MCF 10A (cell line): ENCODE measurements around the gene TMEM54. TPM values are rescaled to one million over a fixed set of nuclear protein-coding genes. Genes with fewer than 3 reads are reported as not detected.
A peak's percentile ranks its signal among the peaks of the same experiment; 100 is the strongest.

Experiments used
- BruUV-seq: library from RNA; stranded (reverse); fragments of 400-500 nt; replicated peaks from 2 replicates; lab custom pipeline; 2021; lab: Mats Ljungman, UMichigan
- CTCF ChIA-PET: fragments of 300-600 bp; sonication (Branson Sonifier 250); formaldehyde crosslinking; extraction: SDS; loops from one replicate; lab custom pipeline; 2021; ENCODE audit warnings: antibody characterized with exemption, inconsistent platforms; lab: Yijun Ruan, JAX
- POLR2A ChIA-PET: fragments of 300-600, 350-650 bp; sonication (Branson Sonifier 250); formaldehyde crosslinking; extraction: SDS; loops from one replicate; lab custom pipeline; 2020; ENCODE audit warnings: antibody characterized with exemption, inconsistent platforms; lab: Yijun Ruan, JAX
- DNase-seq: peaks from one replicate; pipeline ENCODE4 v3.0.0-alpha.2; 2018; ENCODE audit not compliant: unreplicated experiment
- H3K27ac Mint-ChIP-seq: one replicate; pipeline ENCODE4 v1.8.0; 2022; ENCODE audit warnings: mild to moderate bottlenecking, low read depth, mixed read lengths; ENCODE audit not compliant: unreplicated experiment
- H3K27me3 Mint-ChIP-seq: one replicate; pipeline ENCODE4 v1.8.0; 2022; ENCODE audit warnings: mixed read lengths; ENCODE audit not compliant: insufficient read depth, unreplicated experiment
- H3K36me3 Mint-ChIP-seq: one replicate; pipeline ENCODE4 v1.8.0; 2022; ENCODE audit warnings: mild to moderate bottlenecking, moderate library complexity, mixed read lengths; ENCODE audit not compliant: insufficient read depth, unreplicated experiment
- H3K4me1 Mint-ChIP-seq: one replicate; pipeline ENCODE4 v1.8.0; 2022; ENCODE audit warnings: mixed read lengths; ENCODE audit not compliant: insufficient read depth, unreplicated experiment
- H3K4me3 Mint-ChIP-seq: one replicate; pipeline ENCODE4 v1.8.0; 2022; ENCODE audit warnings: mild to moderate bottlenecking, moderate library complexity, mixed read lengths; ENCODE audit not compliant: unreplicated experiment
- H3K9me3 Mint-ChIP-seq: one replicate; pipeline ENCODE4 v1.8.0; 2022; ENCODE audit warnings: mixed read lengths; ENCODE audit not compliant: unreplicated experiment
- intact Hi-C: fragments of 100-400 bp; cut with micrococcal nuclease; formaldehyde crosslinking; loops from 2 replicates; pipeline ENCODE4 v1.14.1; 2022
- total RNA-seq: library from RNA; stranded (reverse); gene quantifications from 2 replicates; pipeline ENCODE4 v1.2.3, GENCODE V29; 2022
- TF ChIP-seq, protein P1 (sequence below): fragments of 200-600 bp; IDR thresholded peaks from one replicate; pipeline ENCODE4 v1.8.0; 2022; ENCODE audit warnings: antibody characterized with exemption, mild to moderate bottlenecking; ENCODE audit not compliant: unreplicated experiment

TMEM54 gene
- total RNA-seq, 1 experiment from 2014 or later = 6.2 TPM

DNA sequence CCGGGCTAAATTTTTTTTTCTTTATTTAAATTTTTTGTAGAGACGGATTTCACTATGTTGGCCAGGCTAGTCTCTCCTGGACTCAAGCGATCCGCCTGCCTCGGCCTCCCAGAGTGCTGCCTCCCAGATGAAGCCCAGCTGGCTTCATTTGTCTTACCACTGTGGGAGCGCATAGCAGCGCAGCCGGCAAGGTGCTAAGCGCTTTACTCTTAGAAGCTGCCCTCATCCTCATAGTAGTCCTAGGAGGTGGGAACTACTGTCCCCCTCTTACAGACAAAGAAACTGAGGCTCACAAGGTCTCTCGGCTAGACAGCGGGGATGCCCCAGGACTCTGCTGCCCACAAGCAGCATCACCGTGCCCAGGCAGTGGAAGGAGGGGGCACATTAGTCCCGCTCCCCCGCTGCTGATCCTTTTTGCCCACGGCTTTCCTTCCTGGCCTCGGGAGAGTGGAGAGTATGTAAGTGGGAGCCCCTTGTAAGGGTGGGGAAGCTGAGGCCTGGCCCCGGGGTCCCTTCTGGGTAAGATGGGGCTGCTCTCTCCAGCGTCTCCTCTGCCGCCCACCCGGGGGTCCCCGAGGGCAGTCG is 726 bp downstream of the TMEM54 start:
- peak overlapping the region; percentile 68 for H3K4me3 Mint-ChIP-seq
- BruUV-seq = no TSS peak
- ChIA-PET POLR2A (no interaction called here), CTCF (interaction anchor here (0.7 kb wide), 1 partner anchor 11 kb away, joined by 4 read pairs; no protein-coding TSS in a partner anchor)
- no peaks in the 10 kb centered on the region for H3K9me3 Mint-ChIP-seq
- no peaks in the 10 kb centered on the region for H3K4me1 Mint-ChIP-seq
- H3K27me3 Mint-ChIP-seq = no peaks in the 10 kb centered on the region
- TF ChIP-seq, protein P1, sequence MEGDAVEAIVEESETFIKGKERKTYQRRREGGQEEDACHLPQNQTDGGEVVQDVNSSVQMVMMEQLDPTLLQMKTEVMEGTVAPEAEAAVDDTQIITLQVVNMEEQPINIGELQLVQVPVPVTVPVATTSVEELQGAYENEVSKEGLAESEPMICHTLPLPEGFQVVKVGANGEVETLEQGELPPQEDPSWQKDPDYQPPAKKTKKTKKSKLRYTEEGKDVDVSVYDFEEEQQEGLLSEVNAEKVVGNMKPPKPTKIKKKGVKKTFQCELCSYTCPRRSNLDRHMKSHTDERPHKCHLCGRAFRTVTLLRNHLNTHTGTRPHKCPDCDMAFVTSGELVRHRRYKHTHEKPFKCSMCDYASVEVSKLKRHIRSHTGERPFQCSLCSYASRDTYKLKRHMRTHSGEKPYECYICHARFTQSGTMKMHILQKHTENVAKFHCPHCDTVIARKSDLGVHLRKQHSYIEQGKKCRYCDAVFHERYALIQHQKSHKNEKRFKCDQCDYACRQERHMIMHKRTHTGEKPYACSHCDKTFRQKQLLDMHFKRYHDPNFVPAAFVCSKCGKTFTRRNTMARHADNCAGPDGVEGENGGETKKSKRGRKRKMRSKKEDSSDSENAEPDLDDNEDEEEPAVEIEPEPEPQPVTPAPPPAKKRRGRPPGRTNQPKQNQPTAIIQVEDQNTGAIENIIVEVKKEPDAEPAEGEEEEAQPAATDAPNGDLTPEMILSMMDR = no peak
- H3K36me3 Mint-ChIP-seq = no peaks in the 10 kb centered on the region
- intact Hi-C loops = no loop called here
- peak overlapping the region; percentile 66 for H3K27ac Mint-ChIP-seq
- DNase-seq = no peak

DNA sequence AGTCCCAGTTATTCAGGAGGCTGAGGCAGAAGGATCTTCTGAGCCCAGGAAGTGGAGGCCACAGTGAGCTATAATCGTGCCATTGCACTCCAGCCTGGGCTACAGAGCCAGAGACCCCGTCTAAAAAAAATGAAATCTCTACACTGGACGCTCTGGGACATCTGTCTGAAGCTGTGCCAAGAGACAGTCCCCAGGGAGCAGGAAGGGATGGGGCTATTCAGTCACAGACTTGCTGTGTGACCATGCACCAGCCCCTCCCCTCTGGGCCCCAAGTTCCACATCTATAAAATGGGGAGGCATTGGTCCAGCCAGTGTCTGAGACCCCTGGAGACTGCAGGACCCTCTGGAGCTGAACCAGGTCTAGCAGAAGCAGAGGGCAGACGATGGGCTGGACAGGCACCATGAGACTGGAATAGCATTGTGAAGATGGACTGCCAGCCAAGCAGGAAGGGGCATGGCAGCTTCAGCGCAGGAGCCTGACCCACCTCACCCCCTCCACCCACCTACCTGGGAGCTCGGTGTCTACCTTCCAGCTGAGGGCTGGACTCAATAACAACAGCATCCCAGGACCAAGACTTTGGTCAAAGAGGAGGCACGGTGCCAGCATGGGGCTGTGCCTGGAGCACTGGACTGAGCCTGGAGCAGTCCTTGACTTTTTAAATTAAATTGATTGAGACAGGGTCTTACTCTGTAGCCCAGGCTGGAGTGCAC is 1.4 kb downstream of the TMEM54 start:
- ChIA-PET POLR2A (interaction anchor here (0.6 kb wide), 1 partner anchor 23 kb away, joined by 3 read pairs; no protein-coding TSS in a partner anchor), CTCF (interaction anchor here (1.7 kb wide), 1 partner anchor 27 kb away, joined by 5 read pairs; no protein-coding TSS in a partner anchor)
- no peak overlapping the region for H3K27ac Mint-ChIP-seq
- H3K9me3 Mint-ChIP-seq = no peaks in the 10 kb centered on the region
- intact Hi-C loops = no loop called here
- H3K4me1 Mint-ChIP-seq = no peaks in the 10 kb centered on the region
- BruUV-seq = no TSS peak
- no peaks in the 10 kb centered on the region for H3K27me3 Mint-ChIP-seq
- no peak for DNase-seq
- no peaks in the 10 kb centered on the region for H3K36me3 Mint-ChIP-seq
- TF ChIP-seq, protein P1 = no peak
- no peak overlapping the region for H3K4me3 Mint-ChIP-seq

DNA sequence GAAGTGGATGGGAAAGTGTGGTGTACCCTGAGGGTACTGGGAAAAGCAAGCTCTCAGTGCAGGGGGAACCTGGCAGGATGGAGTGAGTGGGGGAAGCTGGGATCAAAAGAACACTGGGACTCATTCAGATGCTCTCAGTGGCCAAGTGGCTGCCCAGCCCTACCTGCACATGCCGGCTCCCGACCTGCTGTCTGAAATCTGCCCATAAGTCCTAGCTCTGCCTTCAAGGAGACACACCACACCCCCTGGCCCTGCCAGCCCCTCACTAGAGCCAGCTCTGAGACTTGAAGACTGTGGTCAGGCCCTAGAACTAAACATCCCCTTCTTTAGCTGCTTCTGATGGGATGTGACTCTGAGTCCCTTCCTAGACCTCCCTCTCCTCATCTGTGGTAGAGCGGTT is 2.2 kb downstream of the TMEM54 start:
- intact Hi-C loops = no loop called here
- BruUV-seq = no TSS peak
- H3K36me3 Mint-ChIP-seq = no peaks in the 10 kb centered on the region
- TF ChIP-seq, protein P1 = no peak
- ChIA-PET POLR2A (interaction anchor here (0.6 kb wide), 1 partner anchor 22 kb away, joined by 3 read pairs; no protein-coding TSS in a partner anchor), CTCF (interaction anchor here (1.0 to 1.7 kb wide), 3 partner anchors 23 to 126 kb away, joined by 3 to 5 read pairs (median 4); no protein-coding TSS in a partner anchor)
- no peaks in the 10 kb centered on the region for H3K9me3 Mint-ChIP-seq
- no peaks in the 10 kb centered on the region for H3K27me3 Mint-ChIP-seq
- H3K4me3 Mint-ChIP-seq = no peak overlapping the region
- no peak for DNase-seq
- H3K27ac Mint-ChIP-seq = no peak overlapping the region
- no peaks in the 10 kb centered on the region for H3K4me1 Mint-ChIP-seq

DNA sequence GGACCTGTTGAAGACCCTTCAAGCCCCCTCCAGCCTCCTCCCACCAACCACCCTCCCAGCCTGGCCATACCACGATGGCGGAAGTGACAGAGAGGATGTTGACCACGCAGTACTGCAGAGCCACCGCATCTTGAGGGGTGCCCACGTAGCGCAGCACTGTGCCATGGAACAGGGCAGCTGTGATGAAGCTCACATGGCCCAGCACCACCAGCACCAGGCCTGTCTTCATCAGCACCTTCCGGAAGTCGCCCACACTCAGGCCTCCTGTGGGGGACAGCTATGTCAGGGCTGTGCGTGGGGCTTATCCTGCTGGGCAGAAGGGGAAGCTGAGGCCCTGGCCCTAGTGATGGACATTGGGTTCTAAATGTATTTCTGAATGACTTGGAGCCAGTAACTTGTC is 3.1 kb downstream of the TMEM54 start:
- intact Hi-C loops = no loop called here
- H3K27me3 Mint-ChIP-seq = peaks cover 6% of the 10 kb centered on the region
- TF ChIP-seq, protein P1 = no peak
- no peak overlapping the region for H3K4me3 Mint-ChIP-seq
- DNase-seq = no peak
- no TSS peak for BruUV-seq
- H3K9me3 Mint-ChIP-seq = no peaks in the 10 kb centered on the region
- no peaks in the 10 kb centered on the region for H3K36me3 Mint-ChIP-seq
- CTCF ChIA-PET = interaction anchor here (0.5 to 1.7 kb wide), 4 partner anchors 22 to 125 kb away, joined by 3 to 5 read pairs (median 4); no protein-coding TSS in a partner anchor
- H3K4me1 Mint-ChIP-seq = no peaks in the 10 kb centered on the region
- no peak overlapping the region for H3K27ac Mint-ChIP-seq
- POLR2A ChIA-PET = no interaction called here
